Activated naive CD8-positive, alpha-beta T cell treated with anti-CD3 and anti-CD28 coated beads, Interleukin-2, amount 10 ng/mL, durations not matched to agents 7 days and 5 days (primary cell): ENCODE results near the gene PLXNB2. TPM values are rescaled to one million over a fixed set of nuclear protein-coding genes. Genes with fewer than 3 reads are reported as not detected.
"Not testable (repeated sequence)": the region's sequence is repeated elsewhere in the genome, so short reads cannot be mapped to it uniquely, and the experiment has no call there.

Experiments used
- ATAC-seq: fragments of 150-1000 bp; cut with Tn5 transposase; one replicate; pipeline ENCODE4 v1.10.0; 2021; ENCODE audit warnings: low read depth, moderate library complexity
- POLR2A ChIA-PET: fragments of 350-600 bp; sonication (Branson Sonifier 250); formaldehyde crosslinking; loops from one replicate; lab custom pipeline; 2021; ENCODE audit warnings: antibody characterized with exemption; lab: Charles Lee
- DNase-seq: peaks from one replicate; pipeline ENCODE4 v3.0.0; 2021
- H3K27ac Mint-ChIP-seq: one replicate; pipeline ENCODE4 v1.8.0; 2022; ENCODE audit warnings: mild to moderate bottlenecking, mixed read lengths
- H3K27me3 Mint-ChIP-seq: one replicate; pipeline ENCODE4 v1.8.0; 2022; ENCODE audit warnings: mild to moderate bottlenecking, moderate library complexity, mixed read lengths
- H3K36me3 Mint-ChIP-seq: one replicate; pipeline ENCODE4 v1.8.0; 2021; ENCODE audit warnings: mild to moderate bottlenecking, mixed read lengths
- H3K4me1 Mint-ChIP-seq: one replicate; pipeline ENCODE4 v1.8.0; 2021; ENCODE audit warnings: mixed read lengths
- H3K4me3 Mint-ChIP-seq: one replicate; pipeline ENCODE4 v1.8.0; 2022; ENCODE audit warnings: mild to moderate bottlenecking, moderate library complexity, mixed read lengths
- H3K9me3 Mint-ChIP-seq: one replicate; pipeline ENCODE4 v1.8.0; 2021; ENCODE audit warnings: mixed read lengths
- total RNA-seq, 2 experiments: library from RNA; stranded (reverse); gene quantifications; one replicate each; pipeline ENCODE4 v1.2.3, GENCODE V29; 2021

The PLXNB2 gene
- total RNA-seq, 2 experiments from 2014 or later = 43.0 to 45.8 TPM

DNA sequence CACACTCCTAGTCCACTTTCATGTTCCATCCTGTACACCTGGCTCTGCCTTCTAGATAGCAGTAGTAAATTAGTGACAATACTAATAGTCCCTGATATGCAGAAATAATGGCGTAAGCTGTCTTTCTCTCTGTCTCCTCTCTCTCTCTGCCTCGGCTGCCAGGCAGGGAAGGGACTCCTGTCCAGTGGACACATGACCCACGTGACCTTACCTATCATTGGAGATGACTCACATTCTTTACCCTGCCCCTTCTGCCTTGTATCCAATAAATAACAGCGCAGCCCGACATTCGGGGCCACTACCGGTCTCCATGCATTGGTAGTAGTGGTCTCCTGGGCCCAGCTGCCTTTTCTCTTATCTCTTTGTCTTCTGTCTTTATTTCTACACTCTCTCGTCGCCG lies 33.7 kb downstream of the PLXNB2 start:
- H3K9me3 Mint-ChIP-seq, H3K36me3 Mint-ChIP-seq, H3K4me1 Mint-ChIP-seq, ATAC-seq, DNase-seq, POLR2A ChIA-PET, H3K27ac Mint-ChIP-seq, H3K27me3 Mint-ChIP-seq, H3K4me3 Mint-ChIP-seq: not testable (repeated sequence)

DNA sequence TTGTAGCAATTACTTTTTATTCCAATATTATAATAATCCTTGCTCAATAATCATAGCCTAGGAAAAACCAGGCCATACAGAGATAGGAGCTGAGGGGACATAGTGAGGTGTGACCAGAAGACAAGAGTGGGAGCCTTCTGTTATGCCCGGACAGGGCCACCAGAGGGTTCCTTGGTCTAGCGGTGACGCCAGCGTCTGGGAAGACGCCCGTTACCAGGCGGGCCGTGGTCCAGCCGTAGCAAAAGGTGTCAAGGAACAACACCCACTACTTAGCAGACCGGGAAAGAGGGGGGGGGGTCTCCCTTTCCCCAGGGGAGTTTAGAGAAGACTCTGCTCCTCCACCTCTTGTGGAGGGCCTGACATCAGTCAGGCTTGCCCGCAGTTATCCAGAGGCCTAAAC lies 34.1 kb downstream of the PLXNB2 start:
- ATAC-seq, DNase-seq, H3K27ac Mint-ChIP-seq, H3K4me1 Mint-ChIP-seq, POLR2A ChIA-PET, H3K4me3 Mint-ChIP-seq, H3K36me3 Mint-ChIP-seq, H3K27me3 Mint-ChIP-seq, H3K9me3 Mint-ChIP-seq: not testable (repeated sequence)

DNA sequence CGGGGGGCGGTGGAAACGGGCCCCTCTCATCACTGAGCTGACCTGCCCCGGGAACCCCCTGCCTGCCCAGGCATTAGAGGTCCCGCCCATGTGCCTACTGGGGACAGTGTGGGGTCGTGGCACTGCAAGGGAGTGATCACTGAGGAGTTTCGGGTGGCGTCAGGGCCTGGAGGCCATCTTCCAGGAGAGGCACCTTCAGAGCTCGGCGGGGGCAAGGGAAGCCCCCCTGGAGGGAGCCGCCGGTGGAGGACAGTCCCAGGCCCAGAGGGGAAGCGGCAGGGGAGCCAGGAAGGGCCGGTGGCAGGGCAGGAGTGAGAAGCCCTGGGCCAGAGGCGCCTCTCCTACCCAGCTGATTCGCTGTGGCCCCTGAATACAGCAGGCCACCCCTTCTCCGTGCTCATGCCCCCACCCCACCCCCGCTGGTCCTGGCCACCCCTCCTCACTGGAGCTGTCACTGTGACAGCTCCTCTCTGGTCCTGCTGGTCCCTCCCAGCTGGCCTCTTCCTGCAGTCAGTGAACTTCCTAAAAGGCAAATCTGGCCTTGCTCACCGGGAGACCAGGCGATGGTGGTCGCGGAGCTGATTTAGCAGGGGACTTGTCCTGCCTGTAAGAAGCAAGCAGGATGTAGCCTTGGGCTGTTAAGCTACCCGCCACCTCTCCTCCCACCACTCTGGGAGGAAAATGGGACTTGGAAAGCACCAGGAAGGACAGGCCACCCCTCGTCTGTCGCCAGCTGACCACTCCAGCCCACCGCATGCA lies 35.2 kb downstream of the PLXNB2 start:
- no peak for ATAC-seq
- peaks cover 4% of the 10 kb centered on the region for H3K27me3 Mint-ChIP-seq
- H3K36me3 Mint-ChIP-seq = peaks cover 3% of the 10 kb centered on the region
- no peak overlapping the region for H3K4me3 Mint-ChIP-seq
- H3K27ac Mint-ChIP-seq = no peak overlapping the region
- POLR2A ChIA-PET = no interaction called here
- H3K4me1 Mint-ChIP-seq = peaks cover 10% of the 10 kb centered on the region
- H3K9me3 Mint-ChIP-seq = no peaks in the 10 kb centered on the region
- DNase-seq = no peak

DNA sequence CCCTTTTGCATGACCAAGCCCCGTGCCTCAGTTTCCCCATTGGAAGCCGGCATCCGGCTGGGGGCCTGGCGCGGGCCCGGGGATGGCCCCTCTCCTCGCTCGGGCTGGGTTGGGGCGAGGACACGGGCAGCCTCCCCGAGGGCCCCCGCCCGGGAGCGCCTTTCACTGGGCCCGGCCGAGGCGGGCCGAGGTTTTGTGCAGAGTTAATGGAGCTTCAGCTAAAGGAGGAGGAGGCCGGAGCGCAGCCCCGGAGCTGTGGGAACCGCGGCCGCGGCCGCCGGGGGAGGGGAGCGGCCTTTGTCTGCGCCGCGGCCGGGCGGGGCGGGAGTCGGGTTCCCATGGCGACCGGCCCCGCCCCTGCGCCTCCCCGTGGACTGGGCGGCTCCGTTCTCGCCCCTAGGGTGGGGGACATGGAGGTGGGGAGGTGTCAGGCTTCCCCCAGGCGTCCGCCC lies 35.9 kb downstream of the PLXNB2 start:
- H3K27me3 Mint-ChIP-seq = peaks cover 4% of the 10 kb centered on the region
- peaks cover 3% of the 10 kb centered on the region for H3K36me3 Mint-ChIP-seq
- H3K9me3 Mint-ChIP-seq = no peaks in the 10 kb centered on the region
- no peak overlapping the region for H3K27ac Mint-ChIP-seq
- DNase-seq (peak; percentile 75), ATAC-seq (no peak)
- H3K4me3 Mint-ChIP-seq = no peak overlapping the region
- POLR2A ChIA-PET = no interaction called here
- H3K4me1 Mint-ChIP-seq = peaks cover 10% of the 10 kb centered on the region

DNA sequence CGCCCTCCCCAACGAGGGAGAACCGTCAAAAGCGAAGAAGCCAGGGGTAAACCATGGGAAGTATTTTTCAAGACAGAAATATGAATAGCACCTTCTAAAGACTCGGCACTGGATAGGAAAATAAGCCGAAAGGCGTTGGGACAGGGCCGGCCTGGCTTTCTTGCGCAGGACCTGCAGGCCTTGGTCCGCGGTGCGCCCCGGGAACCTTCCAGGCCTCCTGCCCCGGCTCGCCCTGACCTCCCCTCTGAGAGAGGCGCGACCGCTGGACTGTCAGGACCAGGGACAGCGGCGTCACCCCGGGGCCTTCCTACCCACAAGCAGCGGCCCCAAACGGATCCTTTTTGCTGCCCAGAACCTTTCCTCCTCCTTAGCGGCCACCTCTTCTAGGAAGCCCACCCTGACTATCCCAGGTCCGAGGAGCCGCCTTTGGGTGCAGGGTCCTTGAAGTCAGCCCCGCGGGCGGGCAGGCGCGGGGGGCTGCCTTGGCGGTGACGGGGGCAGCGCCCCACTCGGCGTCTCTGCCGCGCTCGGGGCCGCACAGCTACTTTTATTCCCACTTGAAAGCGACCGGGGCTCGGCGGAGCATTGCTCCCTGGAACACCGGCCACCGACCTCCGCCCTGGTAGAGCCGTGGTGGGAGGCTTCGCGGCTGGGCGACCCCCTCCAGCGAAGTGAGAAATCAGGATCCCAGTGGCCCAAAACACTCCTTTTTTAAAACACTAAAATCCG lies 36.6 kb downstream of the PLXNB2 start:
- peak; percentile 49 for ATAC-seq
- DNase-seq = peak; percentile 85
- H3K27me3 Mint-ChIP-seq = peaks cover 4% of the 10 kb centered on the region
- H3K4me3 Mint-ChIP-seq = peak overlapping the region; percentile 69
- POLR2A ChIA-PET = no interaction called here
- peaks cover 1% of the 10 kb centered on the region for H3K36me3 Mint-ChIP-seq
- H3K4me1 Mint-ChIP-seq = peaks cover 10% of the 10 kb centered on the region
- no peaks in the 10 kb centered on the region for H3K9me3 Mint-ChIP-seq
- no peak overlapping the region for H3K27ac Mint-ChIP-seq

DNA sequence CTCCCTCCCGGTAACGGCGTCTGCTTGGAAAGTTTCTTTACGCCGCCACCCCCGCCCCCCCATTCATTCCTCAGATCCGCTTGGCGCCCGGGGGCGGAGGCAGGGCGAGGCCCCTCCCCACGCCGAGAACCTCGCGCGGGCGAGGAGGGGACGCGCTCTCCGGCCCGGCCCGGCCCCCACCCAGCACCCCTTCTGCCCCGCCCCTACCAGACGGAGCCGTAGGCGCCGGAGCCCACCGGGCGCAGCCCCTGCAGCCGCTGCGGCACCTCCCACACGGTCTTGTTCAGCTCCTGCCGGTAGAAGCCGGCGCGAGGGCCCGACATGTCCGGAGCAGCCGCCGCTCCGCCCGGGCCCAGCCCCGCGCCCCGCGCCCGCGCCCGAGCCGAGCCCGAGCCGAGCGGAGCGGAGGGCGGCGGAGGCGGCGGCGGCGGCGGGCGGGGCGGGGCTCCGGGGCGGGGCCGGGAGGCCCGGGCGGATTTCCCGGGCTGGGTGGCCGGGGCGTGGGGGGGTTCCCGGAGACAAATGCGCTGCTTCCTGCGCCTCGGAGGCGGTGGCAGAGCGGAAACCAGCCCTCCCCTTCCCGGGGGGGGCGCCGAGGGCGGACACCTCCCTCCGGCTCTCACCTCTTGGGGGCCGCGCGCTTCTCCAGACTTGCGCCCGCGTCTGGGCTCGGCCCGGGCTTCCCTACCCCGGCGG lies 37.3 kb downstream of the PLXNB2 start, which contains the start of gene MAPK11:
Gene MAPK11, minus strand, starts transcription at position 411 of the 696 bp plus-strand sequence. Its CDS starts 88 bp downstream, at position 323.
- Mint-ChIP-seq H3K27me3 (peaks cover 4% of the 10 kb centered on the region), H3K4me1 (peaks cover 10% of the 10 kb centered on the region), H3K9me3 (no peaks in the 10 kb centered on the region), H3K36me3 (no peaks in the 10 kb centered on the region), H3K4me3 (peak within 1 kb of the TSS; percentile 76), H3K27ac (no peak within 1 kb of the TSS)
- POLR2A ChIA-PET = interaction anchor here (0.7 kb wide), 1 partner anchor 580 kb away, joined by 3 read pairs; no protein-coding TSS in a partner anchor
- ATAC-seq (peak; percentile 59), DNase-seq (peak; percentile 79)

DNA sequence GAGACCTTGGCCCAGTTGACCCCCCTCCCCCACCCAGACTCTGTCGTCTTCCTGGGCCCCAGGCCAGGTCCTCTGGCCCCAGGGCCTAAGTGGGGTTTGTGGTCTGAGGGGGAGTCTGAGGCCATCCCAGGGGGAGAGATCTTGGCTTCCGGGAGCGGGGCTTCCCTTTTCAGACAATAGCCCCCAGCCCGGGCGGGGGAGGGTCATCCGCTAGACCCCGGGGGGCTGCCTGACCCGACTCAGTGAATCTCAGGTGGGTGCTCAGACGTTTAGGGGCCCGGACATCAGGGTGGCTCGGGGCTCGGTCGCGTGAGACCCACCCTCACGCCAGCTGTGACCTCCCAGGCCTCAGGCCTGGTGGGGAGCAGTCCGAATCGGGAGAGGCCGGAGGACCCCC lies 37.9 kb downstream of the PLXNB2 start:
- POLR2A ChIA-PET = interaction anchor here (0.7 kb wide), 1 partner anchor 580 kb away, joined by 3 read pairs; no protein-coding TSS in a partner anchor
- H3K27ac Mint-ChIP-seq = no peak overlapping the region
- peaks cover 4% of the 10 kb centered on the region for H3K27me3 Mint-ChIP-seq
- ATAC-seq (no peak), DNase-seq (no peak)
- peaks cover 10% of the 10 kb centered on the region for H3K4me1 Mint-ChIP-seq
- H3K9me3 Mint-ChIP-seq = no peaks in the 10 kb centered on the region
- no peaks in the 10 kb centered on the region for H3K36me3 Mint-ChIP-seq
- H3K4me3 Mint-ChIP-seq = peak overlapping the region; percentile 76

DNA sequence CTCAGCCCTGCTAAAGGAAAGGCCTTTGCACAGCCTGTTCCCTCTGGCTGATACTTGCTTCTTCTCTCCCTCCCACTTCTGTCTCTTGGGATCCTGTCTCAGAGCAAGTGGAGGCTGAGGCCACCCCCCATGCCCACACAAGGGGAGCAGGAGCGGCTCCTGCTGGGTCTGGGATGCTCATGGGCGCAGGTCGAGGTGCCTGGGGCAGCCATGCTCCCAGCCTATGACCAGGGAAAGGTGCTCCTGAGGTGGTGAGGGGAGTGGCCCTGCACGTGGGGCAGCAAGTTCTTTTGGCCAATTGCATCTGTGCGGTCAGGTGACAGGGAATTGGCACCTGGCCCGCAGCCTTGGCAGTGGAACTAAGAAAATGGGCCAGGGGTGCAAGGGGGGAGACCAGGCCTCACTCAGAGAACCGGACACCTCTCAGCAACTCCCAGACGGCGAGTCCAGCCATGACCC lies 38.8 kb downstream of the PLXNB2 start:
- Mint-ChIP-seq H3K4me3 (no peak overlapping the region), H3K36me3 (no peaks in the 10 kb centered on the region)

DNA sequence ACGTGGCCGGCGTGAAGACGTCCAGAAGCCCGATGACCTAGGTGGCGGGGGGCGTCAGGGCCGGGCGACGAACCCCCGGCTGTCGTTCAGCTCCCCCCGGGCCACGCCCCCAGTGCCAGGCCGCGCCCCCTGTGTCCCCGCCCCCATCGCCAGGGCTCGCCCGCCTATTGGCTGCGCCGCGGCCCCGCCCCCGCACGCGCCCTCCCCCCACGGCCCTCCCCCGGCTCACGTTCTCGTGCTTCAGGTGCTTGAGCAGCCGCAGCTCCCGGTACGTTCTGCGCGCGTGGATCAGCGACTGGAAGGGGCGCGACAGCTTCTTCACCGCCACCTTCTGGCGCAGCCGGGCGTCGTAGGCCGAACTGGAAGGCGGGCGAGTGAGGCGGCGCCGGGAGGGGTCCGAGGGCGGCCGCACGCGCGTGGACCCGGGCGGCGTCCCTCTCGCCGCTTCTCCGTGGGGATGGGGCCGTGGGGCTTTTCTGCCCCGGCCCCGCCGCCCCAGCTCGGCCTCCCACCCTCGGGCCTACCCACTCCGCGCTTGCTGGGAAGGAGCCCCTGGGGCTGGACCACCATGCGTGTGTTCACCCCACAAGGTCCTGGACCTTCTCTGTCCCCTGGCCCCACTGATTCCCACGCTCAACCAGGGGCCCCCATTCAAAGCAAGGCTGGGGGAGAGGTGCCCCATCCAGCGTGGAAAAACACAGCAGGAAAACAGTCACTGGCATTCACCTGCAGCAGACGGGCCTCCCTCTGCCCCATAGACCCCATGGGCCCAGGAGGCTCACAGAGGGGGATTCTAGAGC lies 39.7 kb downstream of the PLXNB2 start:
- DNase-seq = peak; percentile 70
- Mint-ChIP-seq H3K27ac (no peak overlapping the region), H3K4me1 (peaks cover 7% of the 10 kb centered on the region), H3K4me3 (no peak overlapping the region), H3K27me3 (peaks cover 2% of the 10 kb centered on the region), H3K36me3 (no peaks in the 10 kb centered on the region), H3K9me3 (no peaks in the 10 kb centered on the region)
- POLR2A ChIA-PET = interaction anchor here (0.6 to 1.5 kb wide), 3 partner anchors 14 to 24 kb away, joined by 3 read pairs; partner anchors contain the start of gene HDAC10
- no peak for ATAC-seq

More for the DNA sequence above, 38.8 kb downstream of the PLXNB2 start:
- POLR2A ChIA-PET = no interaction called here
- Mint-ChIP-seq H3K9me3 (no peaks in the 10 kb centered on the region), H3K27ac (no peak overlapping the region), H3K4me1 (peaks cover 7% of the 10 kb centered on the region), H3K27me3 (peaks cover 4% of the 10 kb centered on the region)
- ATAC-seq = no peak
- no peak for DNase-seq

DNA sequence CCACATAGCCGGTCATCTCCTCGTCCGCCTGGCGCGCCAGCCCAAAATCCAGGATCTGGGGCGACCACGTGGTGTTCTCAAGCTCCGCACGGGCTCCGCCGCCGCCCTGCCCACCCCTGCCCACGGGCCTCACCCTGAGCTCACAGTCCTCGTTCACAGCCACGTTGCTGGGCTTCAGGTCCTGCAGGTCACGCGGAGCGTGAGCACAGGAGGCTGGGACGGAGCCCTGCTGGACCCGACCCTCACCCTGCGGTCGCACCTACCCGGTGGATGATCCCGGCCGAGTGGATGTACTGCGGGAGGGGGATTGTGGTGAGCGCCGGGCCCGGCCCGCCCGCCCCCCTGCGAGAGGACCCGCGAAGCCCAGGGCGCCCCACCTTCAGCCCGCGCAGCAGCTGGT lies 40.5 kb downstream of the PLXNB2 start:
- peaks cover 11% of the 10 kb centered on the region for H3K4me1 Mint-ChIP-seq
- no peak overlapping the region for H3K27ac Mint-ChIP-seq
- no peak overlapping the region for H3K4me3 Mint-ChIP-seq
- no peaks in the 10 kb centered on the region for H3K36me3 Mint-ChIP-seq
- ATAC-seq (no peak), DNase-seq (no peak)
- POLR2A ChIA-PET = interaction anchor here (1.4 to 1.5 kb wide), 2 partner anchors 13 to 23 kb away, joined by 3 read pairs; no protein-coding TSS in a partner anchor
- peaks cover 7% of the 10 kb centered on the region for H3K27me3 Mint-ChIP-seq
- no peaks in the 10 kb centered on the region for H3K9me3 Mint-ChIP-seq

DNA sequence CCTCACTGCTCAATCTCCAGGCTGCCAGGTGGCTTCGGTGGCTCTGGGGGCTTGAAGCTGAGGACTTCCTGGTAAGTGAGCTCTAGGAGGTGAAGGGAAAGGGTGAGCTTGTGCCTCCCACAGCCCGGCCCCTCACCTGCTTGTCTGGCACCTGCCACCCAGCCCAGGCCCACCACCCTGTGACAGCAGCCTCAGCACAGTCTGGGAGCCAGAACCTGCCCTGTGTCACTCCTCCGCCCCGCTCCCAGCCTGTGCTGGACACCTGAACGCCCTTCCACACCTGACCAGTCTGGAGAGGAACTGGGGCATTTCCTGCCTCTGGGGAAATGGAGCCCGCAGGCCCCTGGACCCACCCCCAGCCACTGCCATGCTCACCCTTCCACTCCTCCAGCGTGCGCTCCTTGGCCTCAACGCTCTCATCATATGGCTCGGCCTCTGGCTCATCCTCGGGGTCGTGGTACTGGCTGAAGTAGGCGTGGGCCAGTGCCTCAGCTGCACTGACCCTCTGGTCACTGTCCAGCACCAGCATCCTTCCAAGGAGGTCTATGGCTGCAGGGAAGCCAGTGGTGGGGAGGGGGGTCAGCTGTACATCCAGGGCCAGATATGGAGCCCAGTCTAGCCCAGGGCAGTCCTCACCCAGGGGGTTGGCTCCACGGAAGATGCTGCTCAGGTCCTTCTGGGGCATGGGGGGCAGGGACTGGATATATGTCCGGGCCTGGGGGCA lies 42.3 kb downstream of the PLXNB2 start:
- peaks cover 8% of the 10 kb centered on the region for H3K27me3 Mint-ChIP-seq
- H3K4me3 Mint-ChIP-seq = no peak overlapping the region
- POLR2A ChIA-PET = no interaction called here
- ATAC-seq = no peak
- no peaks in the 10 kb centered on the region for H3K36me3 Mint-ChIP-seq
- DNase-seq = no peak
- H3K4me1 Mint-ChIP-seq = peaks cover 10% of the 10 kb centered on the region
- H3K27ac Mint-ChIP-seq = no peak overlapping the region
- no peaks in the 10 kb centered on the region for H3K9me3 Mint-ChIP-seq
